GM19468 (cell line): ENCODE data around the gene RGSL1.

Experiments used
- ATAC-seq: cut with Tn5 transposase; IDR thresholded peaks from one replicate; pipeline ENCODE4 v1.9.1; 2021; ENCODE audit warnings: mild to moderate bottlenecking, moderate library complexity, moderate number of reproducible peaks; ENCODE audit not compliant: unreplicated experiment; ENCODE audit errors: extremely low read depth

The RGSL1 gene

DNA sequence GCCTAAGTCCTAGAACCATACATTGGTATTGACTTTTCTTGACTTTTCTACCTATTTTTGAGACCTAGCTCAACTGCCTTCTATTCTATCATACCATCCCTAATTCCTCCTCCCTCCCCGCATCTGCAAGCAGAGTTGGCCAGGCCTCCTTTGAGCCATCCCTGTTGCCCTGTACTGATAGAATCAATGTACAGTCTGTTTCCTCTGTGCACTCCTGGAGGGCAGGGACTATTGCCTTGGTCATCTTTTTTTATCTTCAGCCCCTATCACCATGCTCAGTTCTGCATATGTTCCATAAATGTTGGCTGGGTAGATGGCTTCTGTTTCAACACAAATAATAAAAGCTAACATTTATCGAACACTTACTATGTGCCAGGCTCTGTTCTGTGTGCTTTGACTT, 158.3 kb downstream of the RGSL1 start:
- ATAC-seq: no peak

- no peak for ATAC-seq
Measured at GRCh38 chr1:182608845-182609610, 159.1 kb downstream of the RGSL1 start.
